OCI-LY1 (cell line): Measurements from ENCODE around the gene DMD.
"Not testable (repeated sequence)": the region's sequence is repeated elsewhere in the genome, so short reads cannot be mapped to it uniquely, and the experiment has no call there.

Experiments
- H2AFZ ChIP-seq: fragments of 200-600 bp; sonication (generic), shearing (Covaris generic); 2 replicates; pipeline ENCODE4 v1.6.0; 2014; ENCODE audit warnings: antibody characterized with exemption, mild to moderate bottlenecking, low read length
- H3F3A ChIP-seq: fragments of 200-600 bp; sonication (generic), shearing (Covaris generic); 2 replicates; pipeline ENCODE4 v1.6.0; 2014; ENCODE audit warnings: mild to moderate bottlenecking, antibody characterized with exemption, low read length, moderate library complexity; ENCODE audit not compliant: insufficient read depth
- H3K27ac ChIP-seq: fragments of 200-600 bp; sonication (generic); 2 replicates; pipeline ENCODE4 v1.5.1; 2014; ENCODE audit warnings: low read length, mixed run types, mild to moderate bottlenecking, low read depth; ENCODE audit not compliant: poor library complexity, severe bottlenecking
- H3K27me3 ChIP-seq: fragments of 200-600 bp; sonication (generic); 2 replicates; pipeline ENCODE4 v1.6.0; 2014; ENCODE audit warnings: antibody characterized with exemption, mild to moderate bottlenecking, low read length, moderate library complexity; ENCODE audit not compliant: insufficient read depth
- H3K36me3 ChIP-seq: fragments of 200-600 bp; sonication (generic); 2 replicates; pipeline ENCODE4 v1.6.1; 2014; ENCODE audit warnings: mild to moderate bottlenecking, antibody characterized with exemption, low read length, moderate library complexity, mixed read lengths; ENCODE audit not compliant: insufficient read depth
- H3K4me1 ChIP-seq: fragments of 200-600 bp; sonication (generic); 2 replicates; pipeline ENCODE4 v1.5.1; 2014; ENCODE audit warnings: mild to moderate bottlenecking, low read length, moderate library complexity; ENCODE audit not compliant: insufficient read depth, severe bottlenecking
- H3K4me2 ChIP-seq: fragments of 200-600 bp; sonication (generic), shearing (Covaris generic); 2 replicates; pipeline ENCODE4 v1.6.1; 2014; ENCODE audit warnings: low read length
- H3K4me3 ChIP-seq: fragments of 200-600 bp; sonication (generic); 2 replicates; pipeline ENCODE4 v1.5.1; 2014; ENCODE audit warnings: low read length, low read depth, mild to moderate bottlenecking, mixed read lengths; ENCODE audit not compliant: poor library complexity, severe bottlenecking
- H3K79me2 ChIP-seq: fragments of 200-600 bp; shearing (Covaris generic); 2 replicates; pipeline ENCODE4 v1.6.1; 2016; ENCODE audit warnings: mixed run types, low read length, mixed read lengths; ENCODE audit not compliant: insufficient read depth
- H3K9ac ChIP-seq: fragments of 200-600 bp; sonication (generic), shearing (Covaris generic); 2 replicates; pipeline ENCODE4 v1.6.1; 2014; ENCODE audit warnings: mild to moderate bottlenecking, low read length, mixed read lengths
- H3K9me2 ChIP-seq: fragments of 200-600 bp; sonication (generic), shearing (Covaris generic); 2 replicates; pipeline ENCODE4 v1.6.1; 2014; ENCODE audit warnings: low read depth, mild to moderate bottlenecking, low read length, mixed read lengths
- H3K9me3 ChIP-seq: fragments of 200-600 bp; shearing (Covaris generic); 2 replicates; pipeline ENCODE4 v1.6.1; 2014; ENCODE audit warnings: low read length, mixed read lengths
- H4K20me1 ChIP-seq: fragments of 200-600 bp; sonication (generic), shearing (Covaris generic); 2 replicates; pipeline ENCODE4 v1.6.0; 2016; ENCODE audit warnings: mild to moderate bottlenecking, low read length; ENCODE audit not compliant: insufficient read depth
- EZH2 ChIP-seq: fragments of 200-600 bp; sonication (generic), shearing (Covaris generic); IDR thresholded peaks from 2 replicates; pipeline ENCODE4 v1.8.0; 2017; ENCODE audit warnings: borderline replicate concordance, mixed run types, mild to moderate bottlenecking, antibody characterized with exemption, low read length, moderate library complexity, mixed read lengths
- TF ChIP-seq, protein P1 (sequence below): fragments of 200-600 bp; sonication (generic), shearing (Covaris generic); IDR thresholded peaks from 2 replicates; pipeline ENCODE4 v1.5.1; 2017; ENCODE audit warnings: mild to moderate bottlenecking, antibody characterized with exemption, low read length, moderate library complexity, mixed read lengths

Gene DMD

DNA sequence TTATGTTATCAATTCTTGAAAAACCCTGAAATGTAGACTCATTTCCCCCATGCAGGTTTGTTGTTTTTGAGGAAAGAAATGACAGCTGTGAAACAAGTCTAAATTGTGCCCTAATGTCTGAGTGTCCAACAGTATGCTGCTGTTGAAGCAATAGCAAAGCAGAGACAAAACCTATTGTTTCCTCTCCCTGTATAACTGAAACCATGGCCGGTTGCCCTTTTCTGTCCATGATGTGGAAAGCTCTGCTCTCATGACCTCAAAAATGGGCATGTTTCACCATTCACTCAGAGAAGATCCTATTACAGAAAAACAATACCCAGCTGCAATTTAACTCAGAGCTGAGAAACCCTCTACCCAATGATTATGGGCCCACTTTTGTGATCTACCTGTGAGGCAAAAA is 1826.9 kb downstream of the DMD start:
- Histone ChIP-seq H3K36me3 (no peaks in the 10 kb centered on the region), H3K27me3 (no peaks in the 10 kb centered on the region), H3K4me2 (no peak overlapping the region), H2AFZ (no peak overlapping the region), H4K20me1 (no peaks in the 10 kb centered on the region), H3K9me2 (no peaks in the 10 kb centered on the region), H3K79me2 (no peaks in the 10 kb centered on the region), H3K4me3 (no peak overlapping the region), H3K9ac (no peak overlapping the region), H3K27ac (no peak overlapping the region), H3F3A (no peaks in the 10 kb centered on the region), H3K9me3 (no peaks in the 10 kb centered on the region), H3K4me1 (no peaks in the 10 kb centered on the region)
- TF ChIP-seq, protein P1, sequence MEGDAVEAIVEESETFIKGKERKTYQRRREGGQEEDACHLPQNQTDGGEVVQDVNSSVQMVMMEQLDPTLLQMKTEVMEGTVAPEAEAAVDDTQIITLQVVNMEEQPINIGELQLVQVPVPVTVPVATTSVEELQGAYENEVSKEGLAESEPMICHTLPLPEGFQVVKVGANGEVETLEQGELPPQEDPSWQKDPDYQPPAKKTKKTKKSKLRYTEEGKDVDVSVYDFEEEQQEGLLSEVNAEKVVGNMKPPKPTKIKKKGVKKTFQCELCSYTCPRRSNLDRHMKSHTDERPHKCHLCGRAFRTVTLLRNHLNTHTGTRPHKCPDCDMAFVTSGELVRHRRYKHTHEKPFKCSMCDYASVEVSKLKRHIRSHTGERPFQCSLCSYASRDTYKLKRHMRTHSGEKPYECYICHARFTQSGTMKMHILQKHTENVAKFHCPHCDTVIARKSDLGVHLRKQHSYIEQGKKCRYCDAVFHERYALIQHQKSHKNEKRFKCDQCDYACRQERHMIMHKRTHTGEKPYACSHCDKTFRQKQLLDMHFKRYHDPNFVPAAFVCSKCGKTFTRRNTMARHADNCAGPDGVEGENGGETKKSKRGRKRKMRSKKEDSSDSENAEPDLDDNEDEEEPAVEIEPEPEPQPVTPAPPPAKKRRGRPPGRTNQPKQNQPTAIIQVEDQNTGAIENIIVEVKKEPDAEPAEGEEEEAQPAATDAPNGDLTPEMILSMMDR: no peak
- no peak for TF ChIP-seq EZH2

DNA sequence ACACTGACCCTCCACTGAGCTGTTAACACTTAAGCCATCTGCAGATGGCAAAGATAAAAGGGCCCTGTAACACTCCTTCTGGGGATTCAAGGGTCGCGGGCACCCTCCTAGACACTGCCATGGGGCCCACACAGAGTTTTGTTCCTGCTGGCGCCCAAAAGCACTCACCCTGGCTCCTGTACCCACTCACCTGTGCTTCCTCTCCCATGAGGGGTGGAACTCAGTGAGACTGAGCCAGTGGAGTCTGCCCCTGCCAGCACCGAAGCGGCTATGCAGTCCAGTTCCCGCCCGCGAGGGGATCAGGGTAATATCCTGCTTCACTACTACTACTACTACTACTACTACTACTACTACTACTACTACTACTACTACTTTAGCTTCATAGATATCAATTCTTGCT is 1827.4 kb downstream of the DMD start:
- no peak overlapping the region for H3K4me2 ChIP-seq
- H3K4me3 ChIP-seq: no peak overlapping the region
- H3K79me2 ChIP-seq: no peaks in the 10 kb centered on the region
- no peaks in the 10 kb centered on the region for H3K4me1 ChIP-seq
- no peak overlapping the region for H2AFZ ChIP-seq
- no peaks in the 10 kb centered on the region for H3K36me3 ChIP-seq
- no peaks in the 10 kb centered on the region for H4K20me1 ChIP-seq
- H3K27ac ChIP-seq: no peak overlapping the region
- no peak overlapping the region for H3K9ac ChIP-seq
- H3K27me3 ChIP-seq: no peaks in the 10 kb centered on the region
- H3K9me3 ChIP-seq: no peaks in the 10 kb centered on the region
- no peaks in the 10 kb centered on the region for H3F3A ChIP-seq
- TF ChIP-seq, protein P1: no peak
- no peak for TF ChIP-seq EZH2
- no peaks in the 10 kb centered on the region for H3K9me2 ChIP-seq

- H3K4me3 ChIP-seq, H3K4me1 ChIP-seq, H4K20me1 ChIP-seq, H3K27ac ChIP-seq, H3K9ac ChIP-seq, H2AFZ ChIP-seq, H3K9me2 ChIP-seq, H3K36me3 ChIP-seq, H3K79me2 ChIP-seq, H3F3A ChIP-seq, H3K4me2 ChIP-seq, H3K27me3 ChIP-seq, H3K9me3 ChIP-seq: not testable (repeated sequence)
Observed at GRCh38 chrX:31378973-31379372, 1832.4 kb downstream of the DMD start.

- H3K79me2 ChIP-seq, H3K9ac ChIP-seq, H2AFZ ChIP-seq, H4K20me1 ChIP-seq, H3K4me3 ChIP-seq, H3K27me3 ChIP-seq, H3K4me1 ChIP-seq, H3F3A ChIP-seq, H3K9me3 ChIP-seq, H3K4me2 ChIP-seq, H3K36me3 ChIP-seq, H3K9me2 ChIP-seq, H3K27ac ChIP-seq: not testable (repeated sequence)
Observed at GRCh38 chrX:31377821-31378220, 1833.5 kb downstream of the DMD start.
